Small intestine (tissue), 4 donors: ENCODE data around the gene MEG3. TPM values are rescaled to one million over a fixed set of nuclear protein-coding genes. Genes with fewer than 3 reads are reported as not detected.

Source experiments
- polyA plus RNA-seq, 4 donors: library from polyadenylated mRNA; stranded (reverse) in 3 of 4; unstranded in 1 of 4; fragments of 200-250 nt in 3 of 4; fragments of 120-200 nt in 1 of 4; gene quantifications; one replicate each; pipeline versions ENCODE4 v1.2.1 to v1.2.3, GENCODE V29; 2013
- donor health status: healthy with polysubstance abuse.
- donor health status: Bipolar disorder and iron deficiency.
- donor health status: healthy.

The MEG3 gene
- polyA plus RNA-seq, 4 donors, result 5.1 to 86.5 (median 14.6) TPM

Other genes with a start within 250 kb of the MEG3 start
- gene BEGAIN, start 238.7 kb upstream of the MEG3 start, polyA plus RNA-seq, result 10 to 100 TPM in 1 of 4 donors, 1 to 10 TPM in 3; 1.3 to 13.5 (median 5.1) TPM
- gene DLK1, start 99.2 kb upstream of the MEG3 start, polyA plus RNA-seq, result 1 to 10 TPM in 1 of 4 donors, under 1 TPM in 3; 0.04 to 7.9 (median 0.72) TPM
- gene RTL1, start 77.6 kb downstream of the MEG3 start, polyA plus RNA-seq, result under 1 TPM in 1 of 4 donors, not detected in 3; 0.18 TPM